GM11168 (cell line): ENCODE results near the gene KMT2C.

Experiments
- in situ Hi-C: fragments of 300-500 bp; cut with MboI; formaldehyde crosslinking; loops from one replicate; pipeline ENCODE4 v1.12.0; 2022; ENCODE audit warnings: low sequenced_read_pairs; ENCODE audit not compliant: unreplicated experiment

The KMT2C gene

DNA sequence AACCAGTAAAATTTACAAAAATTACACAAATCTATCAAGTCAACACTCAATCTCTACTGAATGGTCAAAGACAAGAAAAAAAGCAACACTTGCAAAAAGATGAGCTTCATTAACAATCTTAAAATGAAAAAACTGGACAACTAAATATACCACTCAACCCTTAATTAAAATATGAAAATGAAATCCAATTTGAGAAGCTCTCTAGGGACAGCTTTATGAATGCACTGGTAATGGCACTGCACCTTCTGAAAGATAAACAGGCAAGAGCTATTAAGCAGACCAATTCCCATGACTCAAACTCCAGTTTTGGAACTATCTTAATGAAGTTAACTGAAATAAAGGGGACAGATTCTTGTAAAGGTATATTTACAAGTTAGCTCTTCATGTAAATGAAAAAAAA lies 274.6 kb downstream of the KMT2C start:
- in situ Hi-C loops = no loop called here

DNA sequence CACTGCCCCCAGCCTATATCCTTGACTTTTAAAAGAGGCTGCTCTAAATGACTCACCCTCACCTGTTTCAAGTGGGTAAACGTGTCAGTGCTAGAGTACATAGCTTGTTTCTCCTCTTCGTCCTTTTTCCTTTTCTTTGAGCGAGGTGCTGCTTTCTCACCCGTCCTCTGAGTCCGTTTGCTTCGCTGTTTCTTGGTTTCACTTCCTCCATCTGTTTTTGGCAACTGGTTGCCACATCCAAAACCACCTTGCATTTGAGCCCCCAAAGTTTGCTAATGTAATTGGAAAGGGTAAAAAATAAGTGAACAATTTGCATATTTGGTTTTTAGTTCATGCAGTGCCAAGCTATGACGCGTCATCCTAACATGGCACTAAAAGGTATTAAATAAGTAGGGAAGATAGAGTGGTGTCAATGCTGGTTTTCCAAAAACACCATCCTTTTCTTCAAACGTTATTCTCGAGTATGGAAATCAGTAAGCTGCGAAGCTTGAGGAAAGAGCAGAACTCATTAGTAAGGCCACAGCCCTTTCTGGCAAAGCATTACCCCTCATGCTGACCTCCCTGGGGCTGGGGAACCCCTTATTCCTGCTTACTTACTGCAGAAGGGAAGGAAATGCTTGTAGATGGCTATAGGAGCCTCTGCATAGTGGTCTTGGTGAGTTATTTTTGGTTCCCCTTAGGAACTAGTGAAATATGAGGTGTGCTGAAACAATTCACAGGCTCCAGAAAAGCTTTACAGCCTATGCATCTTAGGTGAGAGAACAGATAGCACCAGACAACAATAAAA lies 276.8 kb downstream of the KMT2C start:
- in situ Hi-C loops = no loop called here

DNA sequence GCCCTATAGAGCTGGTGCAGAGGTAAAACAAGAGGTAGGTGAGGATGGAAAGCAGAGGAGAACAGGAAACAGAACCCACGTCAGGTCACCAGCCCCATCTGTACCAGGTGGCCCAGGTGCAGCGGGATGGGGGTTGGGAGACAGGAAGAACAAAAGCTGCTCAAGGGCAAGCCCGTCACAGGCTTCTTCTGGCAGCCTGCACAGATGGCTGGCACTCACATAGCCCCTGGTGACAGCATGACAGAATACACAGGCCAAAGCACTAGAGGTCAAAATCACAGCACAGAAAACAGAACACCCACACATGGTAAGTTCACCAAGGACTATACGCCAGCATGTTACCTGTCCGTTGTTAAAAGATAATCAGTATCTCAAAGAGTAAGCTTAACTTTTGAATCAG lies 283.5 kb downstream of the KMT2C start:
- in situ Hi-C loops = no loop called here

DNA sequence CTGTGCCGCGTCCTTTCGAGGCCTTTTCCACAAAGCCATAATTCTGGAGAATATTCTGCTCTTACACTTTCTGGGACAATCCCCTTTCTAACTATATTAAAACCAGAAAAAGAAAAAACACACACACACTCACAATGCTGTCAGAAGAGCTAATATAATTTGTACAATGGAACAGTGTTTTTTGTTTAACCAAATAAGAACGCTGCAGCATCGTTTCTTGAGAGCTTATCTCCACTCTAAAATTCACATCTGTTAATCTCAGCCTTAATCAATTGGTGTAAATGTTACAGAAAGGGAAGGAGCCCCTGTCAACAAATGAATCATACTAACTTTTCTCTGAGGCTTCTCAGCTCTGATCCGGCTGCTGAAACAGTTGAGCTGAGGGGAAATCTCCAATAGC lies 286.4 kb downstream of the KMT2C start:
- in situ Hi-C loops = no loop called here

DNA sequence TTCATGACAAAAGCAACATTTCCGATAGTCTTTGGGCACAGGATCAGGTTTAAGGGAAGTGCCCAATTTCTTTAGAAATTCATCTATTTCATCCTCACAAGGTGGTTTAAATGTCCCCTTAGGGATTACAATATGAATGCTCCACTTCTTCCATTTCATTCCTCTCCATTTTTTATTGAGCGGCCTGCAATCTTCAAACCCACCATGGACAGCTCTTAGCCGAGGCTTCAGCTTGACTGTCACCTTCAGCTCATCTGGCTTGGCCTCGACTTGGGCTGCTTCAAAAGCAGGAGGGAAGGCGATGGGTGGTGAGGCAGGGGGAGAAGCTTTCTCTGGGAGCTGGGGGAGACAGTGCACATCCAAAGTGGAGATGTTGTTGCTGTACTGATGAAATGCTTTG lies 287.1 kb downstream of the KMT2C start:
- in situ Hi-C loops = no loop called here

DNA sequence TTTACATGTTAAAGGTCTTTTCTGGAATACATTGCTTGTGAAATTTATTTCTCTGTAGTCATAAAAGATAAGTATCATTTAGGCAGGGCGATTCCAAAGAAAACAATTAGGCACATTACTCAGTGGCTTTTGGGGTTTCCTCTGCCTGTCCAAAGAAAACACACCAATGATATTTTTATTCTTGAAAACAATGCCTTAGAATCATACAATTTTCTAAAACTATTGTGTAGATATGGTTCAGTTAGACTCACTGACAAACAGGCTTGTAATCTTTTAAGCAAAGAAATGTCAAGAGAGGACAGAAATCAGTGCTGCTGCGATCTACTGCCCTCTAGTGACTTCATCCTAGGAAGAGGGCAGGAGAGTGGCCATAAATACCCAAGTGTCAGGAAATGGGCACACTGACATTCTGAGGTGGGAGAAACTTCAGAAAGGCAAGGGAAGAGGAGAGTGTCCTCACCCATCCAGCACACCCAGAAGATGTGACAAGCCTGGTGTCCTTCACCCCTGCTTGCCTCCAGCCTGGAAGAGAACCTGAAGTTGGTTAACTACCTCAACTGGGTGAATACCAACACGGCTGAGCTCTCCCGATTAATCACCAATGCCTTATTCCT lies 289.8 kb downstream of the KMT2C start:
- in situ Hi-C loops = no loop called here

DNA sequence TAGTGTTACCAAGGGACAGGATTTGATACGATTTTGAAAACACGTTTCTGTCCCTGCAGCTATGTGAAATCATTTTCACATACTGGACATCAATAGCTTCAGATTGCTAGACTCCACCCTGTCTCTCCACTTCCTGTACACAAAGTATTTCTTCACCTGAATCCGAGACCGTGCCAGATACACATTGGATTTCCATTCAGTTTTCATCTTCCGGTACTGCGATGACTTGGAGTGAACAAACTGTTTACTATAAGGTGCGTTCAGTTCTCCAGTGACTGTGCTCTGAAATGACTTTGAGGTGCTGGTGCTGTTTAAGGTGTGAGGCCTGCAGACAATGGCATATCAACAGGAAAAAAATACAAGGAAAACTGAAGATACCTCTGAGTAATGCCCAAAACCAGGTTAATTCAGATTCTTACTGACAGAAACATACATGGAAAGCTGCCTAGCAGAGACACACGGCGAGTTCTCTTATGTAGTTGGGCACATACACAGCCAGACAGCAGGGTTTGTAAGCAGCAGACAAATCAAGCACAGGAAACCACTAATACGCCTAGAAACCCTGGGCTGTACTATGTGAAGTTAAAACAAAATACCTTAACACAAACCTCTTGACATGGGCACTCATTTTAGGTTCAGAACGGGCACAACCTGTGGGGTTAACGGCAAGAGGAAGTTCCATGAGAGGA lies 291.1 kb downstream of the KMT2C start:
- in situ Hi-C loops = no loop called here

DNA sequence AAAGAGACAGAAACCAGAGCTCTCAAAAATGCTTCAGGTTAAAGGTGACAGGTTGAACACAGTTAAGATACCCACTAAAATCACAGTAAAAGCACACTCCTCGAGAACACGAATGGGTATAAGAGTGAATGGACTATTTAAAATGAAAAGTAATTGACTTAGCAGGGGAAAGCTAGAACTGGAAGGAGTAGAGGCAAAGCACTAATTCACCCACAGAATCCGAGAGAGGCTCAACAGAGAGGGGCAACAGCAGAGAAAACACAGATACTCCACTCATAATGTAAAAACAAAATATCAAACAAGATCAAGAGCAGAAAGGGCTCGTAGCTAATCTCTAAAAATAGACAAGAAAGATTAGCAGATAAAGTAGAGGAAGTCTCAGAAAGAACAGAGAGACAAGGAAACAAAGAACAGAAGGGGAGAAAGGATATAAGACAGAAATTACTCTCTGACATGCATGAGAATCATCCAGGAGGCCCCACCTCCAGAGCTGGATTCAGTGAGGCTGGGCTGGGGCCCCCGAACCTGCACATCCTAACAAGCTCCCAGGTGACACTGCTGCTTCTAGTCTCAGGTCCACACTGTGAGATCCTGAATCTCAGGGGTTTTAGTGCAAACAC lies 292.7 kb downstream of the KMT2C start:
- in situ Hi-C loops = no loop called here

DNA sequence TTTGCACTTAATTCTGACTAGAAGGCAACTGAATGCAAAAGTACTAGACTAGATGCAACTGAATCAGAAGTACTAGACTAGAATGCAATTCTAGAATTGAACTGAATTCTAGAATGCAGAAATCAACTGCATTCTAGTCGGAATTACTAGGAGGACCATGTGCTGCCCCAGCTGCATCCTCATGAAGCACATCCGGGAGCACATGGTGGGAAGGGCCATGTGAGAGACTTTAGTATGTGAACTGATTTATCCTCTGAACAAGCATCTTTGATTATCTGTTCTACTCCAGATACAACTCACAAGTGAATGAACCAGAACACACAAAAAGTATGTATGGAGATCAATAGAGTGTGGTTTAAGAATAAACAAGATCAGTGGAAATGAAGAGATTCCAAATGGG lies 295.2 kb downstream of the KMT2C start:
- in situ Hi-C loops = no loop called here

DNA sequence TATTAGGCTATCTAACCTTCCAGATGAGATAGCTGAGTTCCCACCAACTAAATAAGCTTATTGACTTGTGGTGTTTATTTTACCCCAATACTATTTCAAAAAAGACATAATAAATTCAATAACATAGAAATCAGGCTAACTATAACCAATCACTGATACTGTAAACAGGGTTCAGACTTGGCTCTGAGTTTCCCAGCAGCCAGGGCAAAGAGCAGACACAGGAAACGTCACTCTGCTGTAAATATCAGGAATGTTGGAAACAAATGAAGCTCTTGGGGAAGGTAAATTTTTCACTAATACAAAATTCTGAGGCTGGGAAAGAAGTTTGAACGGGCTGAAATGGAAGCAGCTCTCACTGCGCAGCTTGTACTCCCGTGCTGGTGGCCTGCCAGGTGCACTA lies 295.7 kb downstream of the KMT2C start:
- in situ Hi-C loops = no loop called here

DNA sequence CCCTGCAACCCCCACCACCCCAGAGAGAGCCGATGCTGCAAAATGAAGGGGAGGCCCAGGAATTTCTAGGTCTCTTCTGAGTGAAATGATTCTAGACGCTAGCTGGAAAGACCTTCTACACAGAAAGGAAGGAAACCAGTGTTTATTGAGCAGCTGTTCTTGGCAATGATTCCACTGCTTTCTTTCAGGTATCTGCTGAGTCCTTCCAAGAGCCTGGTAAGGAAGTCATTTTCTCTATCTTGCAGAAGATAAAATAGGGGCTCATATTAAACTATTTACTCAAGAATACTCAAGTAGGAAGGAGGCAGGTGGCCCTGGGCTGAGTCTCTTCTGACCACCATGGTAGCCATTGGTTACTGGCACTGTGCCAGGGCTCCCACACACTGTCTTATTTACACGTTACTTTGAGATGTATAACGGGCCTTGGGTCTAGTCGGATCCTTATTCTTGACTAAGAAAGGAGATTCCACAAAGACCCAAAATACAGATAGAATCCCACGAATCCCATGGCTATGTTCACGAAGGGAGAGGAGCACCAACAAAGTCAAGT lies 298.3 kb downstream of the KMT2C start:
- in situ Hi-C loops = no loop called here

DNA sequence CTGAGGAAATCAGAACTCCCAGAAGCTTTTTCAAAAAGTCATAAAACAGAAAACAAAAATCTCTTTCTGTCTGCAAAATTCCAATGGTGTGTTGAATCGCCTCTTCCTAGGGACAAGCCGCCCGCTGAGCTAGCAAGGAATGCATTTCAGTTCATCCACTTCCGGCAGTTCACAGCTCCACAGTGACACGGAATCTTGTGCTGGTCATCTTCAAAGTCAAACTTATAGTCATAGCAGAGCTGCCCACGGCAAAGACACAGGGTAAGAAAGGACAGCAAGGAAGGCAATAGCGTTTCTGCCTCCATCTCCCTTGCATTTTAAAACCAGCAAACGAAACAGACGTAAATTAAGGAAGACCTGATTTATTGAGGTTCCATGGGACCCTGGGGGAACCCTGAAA lies 299.1 kb downstream of the KMT2C start:
- in situ Hi-C loops = no loop called here

DNA sequence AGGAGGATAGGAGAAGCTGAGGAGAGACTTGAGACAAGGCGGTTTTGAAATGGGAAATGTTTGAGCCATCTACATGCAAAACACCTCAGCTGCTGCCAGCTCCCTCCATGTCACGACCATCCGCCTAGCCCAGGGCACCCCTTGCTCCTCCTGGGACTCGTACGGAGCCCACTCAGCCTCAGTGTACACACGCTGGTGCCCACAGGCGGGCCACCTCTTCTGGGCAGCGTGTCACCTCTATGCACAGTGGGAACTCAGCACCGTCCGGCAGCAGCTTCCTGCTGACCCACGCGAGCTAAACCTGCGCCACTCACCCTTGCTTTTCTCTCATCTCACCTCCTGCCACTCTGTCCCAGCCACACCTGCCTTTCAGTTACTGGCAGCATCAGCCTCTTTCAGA lies 302.0 kb downstream of the KMT2C start:
- in situ Hi-C loops = no loop called here

DNA sequence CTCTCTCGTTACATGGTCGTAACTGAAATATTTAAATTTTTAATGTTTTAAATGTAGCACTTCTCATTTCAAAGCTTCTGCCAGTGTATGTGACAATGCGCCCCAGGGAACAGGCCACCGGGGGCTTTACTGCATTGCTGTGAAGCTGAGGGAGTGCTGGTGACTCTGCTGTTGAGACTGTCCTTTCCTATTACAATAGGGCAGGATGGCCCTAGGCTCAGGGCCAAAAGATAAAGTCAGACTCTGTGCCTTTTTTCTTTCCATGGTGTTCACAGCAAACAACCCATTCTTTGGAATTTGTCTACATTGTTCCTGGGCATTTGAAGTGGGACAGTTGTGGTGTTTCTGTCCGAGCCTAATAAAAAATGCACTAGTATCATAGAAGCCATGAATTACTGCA lies 303.0 kb downstream of the KMT2C start:
- in situ Hi-C loops = no loop called here

DNA sequence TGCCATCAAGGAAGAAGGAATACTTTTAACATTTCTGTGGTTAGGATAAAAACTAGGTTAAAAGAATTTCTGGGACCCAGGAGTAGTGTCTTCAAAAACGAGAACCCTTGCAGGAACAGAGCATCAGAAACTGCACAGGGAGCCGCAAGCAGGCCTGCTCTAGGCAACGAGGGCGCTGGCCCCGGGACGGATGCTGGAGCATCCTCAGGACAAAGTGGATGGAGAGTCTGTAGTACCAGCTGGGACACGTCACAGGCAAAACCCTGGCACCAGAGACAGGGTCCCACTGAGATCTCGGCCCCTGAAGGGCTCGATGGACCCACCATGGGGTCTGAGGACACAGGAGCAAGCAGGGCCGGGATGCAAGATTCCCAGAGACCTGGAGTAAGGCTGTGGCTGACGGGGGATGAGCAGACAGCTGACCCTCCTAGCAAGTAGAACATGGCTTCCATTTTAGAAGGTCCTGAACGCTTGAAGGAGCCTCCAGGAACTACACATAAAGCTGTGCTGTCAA lies 303.8 kb downstream of the KMT2C start:
- in situ Hi-C loops = no loop called here

DNA sequence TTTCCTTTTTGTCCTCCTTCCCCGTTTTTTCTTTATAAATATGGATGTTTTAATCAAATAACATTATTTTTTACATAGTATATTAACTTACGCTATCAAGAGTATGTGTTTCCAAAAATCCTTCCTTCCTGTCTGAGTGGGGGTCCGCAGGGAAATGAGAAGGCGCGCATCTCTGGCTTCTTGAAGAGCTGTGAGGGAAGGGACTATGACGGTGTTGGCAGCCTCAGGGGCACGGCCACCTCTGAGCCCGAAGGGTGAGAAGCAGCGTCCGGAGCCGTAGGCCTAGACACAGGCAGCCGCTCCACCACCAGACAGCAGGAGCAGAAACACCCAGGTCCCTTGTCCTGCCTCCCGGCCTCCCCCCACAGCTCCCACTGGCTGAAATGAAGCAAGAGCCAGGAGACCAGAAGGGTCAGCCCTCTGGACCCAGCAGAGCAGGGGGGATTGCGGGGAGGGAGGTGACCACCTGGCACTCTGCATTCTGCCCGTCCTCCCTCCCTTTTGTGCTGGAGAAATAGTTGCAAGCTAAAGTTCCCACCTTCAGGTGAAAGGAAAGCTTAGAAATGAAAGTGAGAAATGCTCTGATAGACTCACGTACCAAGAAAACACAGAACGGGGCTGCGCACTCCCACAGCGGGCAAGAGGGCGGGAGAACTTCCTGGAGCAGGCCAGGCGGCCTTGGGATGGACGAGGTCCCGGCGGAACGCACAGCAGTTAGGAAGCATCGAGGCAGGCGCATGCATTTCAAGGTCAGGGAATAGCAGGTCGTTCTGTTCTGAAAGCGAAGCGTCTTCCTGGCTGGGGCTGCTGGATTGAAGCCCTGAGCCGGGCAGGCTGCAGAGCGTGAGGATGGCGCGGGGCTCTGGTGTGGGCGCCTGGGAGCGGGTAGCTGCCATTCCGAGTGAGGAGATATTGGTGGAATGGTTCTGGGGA lies 304.9 kb downstream of the KMT2C start:
- in situ Hi-C loops = no loop called here

DNA sequence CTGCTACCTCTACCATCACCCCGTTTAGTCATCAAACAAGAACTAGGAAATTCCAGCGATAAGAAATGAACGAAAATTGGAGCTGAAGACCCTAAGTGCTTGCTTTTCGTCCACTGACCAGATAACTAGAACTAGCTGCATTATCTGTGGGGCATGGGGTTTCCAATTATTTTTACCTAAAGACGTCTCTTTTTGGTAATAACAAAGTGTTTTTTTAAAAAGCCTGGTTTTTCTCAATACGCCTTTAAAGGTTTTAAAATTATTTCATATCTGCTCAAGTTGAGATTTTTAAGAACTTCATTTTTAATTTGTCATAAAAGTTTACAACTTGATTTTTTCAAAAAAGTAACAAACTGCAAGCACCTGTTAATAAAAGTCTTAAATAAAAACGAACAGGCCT lies 306.1 kb downstream of the KMT2C start:
- in situ Hi-C loops = no loop called here

DNA sequence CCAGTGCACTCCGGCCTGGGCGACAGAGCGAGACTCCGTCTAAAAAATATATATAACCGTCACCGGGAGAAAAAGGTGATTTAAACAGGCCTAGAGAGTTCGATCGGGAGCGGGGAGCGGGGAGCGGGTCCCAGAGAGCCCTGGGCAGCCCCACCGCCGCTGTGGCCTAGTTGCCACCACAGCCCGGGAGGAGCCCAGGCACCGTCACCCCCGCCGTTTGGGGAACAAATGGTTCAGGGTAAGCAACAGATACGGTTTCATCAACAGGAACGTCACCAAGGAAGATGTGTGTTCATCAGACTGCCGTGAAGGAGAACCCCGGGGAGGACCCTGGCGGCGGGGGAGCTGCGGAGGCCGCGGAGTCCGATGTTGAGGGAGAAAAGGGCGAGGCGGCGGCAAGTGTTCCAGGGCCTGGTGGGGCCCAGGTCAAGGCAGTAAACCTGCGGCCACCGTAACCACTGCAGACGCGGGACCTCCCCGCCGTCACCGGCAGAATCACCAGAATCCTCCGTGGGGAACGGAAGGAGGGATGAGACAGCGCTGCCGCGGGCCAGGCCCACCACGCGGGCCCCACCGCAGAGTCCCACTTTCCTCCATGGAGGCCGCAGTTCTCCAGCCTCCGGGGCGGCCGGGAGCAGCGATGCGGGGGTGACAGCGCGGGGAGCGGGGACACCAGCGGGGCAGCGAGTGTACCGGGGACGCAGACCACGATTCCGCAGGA lies 306.9 kb downstream of the KMT2C start:
- in situ Hi-C loops = no loop called here

DNA sequence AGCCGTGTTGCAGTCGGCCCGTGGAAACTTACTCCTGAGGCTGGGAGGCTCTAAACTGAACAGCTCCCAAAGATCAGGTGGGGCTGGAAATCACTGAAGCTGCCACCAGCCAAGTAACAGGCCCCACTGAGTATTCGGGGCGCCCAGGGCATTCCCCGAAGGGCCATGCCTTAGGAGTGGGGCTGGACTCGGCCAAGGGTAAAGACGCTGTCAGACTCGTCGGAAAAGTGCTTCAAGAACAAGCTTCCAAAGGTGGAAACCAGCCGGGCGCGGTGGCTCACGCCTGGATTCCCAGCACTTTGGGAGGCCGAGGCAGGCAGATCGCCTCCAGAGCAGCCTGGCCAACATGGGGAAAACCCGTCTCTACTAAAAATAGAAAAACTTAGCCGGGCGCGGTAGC lies 307.6 kb downstream of the KMT2C start:
- in situ Hi-C loops = no loop called here
